GM12878 (cell line): ENCODE measurements around the gene IRF8. TPM values are rescaled to one million over a fixed set of nuclear protein-coding genes. Genes with fewer than 3 reads are reported as not detected.

Source experiments
- ATAC-seq: fragments of 200-7000 bp; cut with Tn5 transposase; 3 replicates; pipeline ENCODE4 v1.9.1; 2020; ENCODE audit warnings: mild to moderate bottlenecking, moderate library complexity
- BruUV-seq: library from RNA; stranded (reverse); fragments of 400-500 nt; replicated peaks from 2 replicates; lab custom pipeline; 2021; lab: Mats Ljungman, UMichigan
- CTCF ChIA-PET: fragments of 300-600 bp; sonication (Branson Sonifier 250); formaldehyde crosslinking; extraction: SDS; loops from one replicate; lab custom pipeline; 2021; ENCODE audit warnings: inconsistent platforms; lab: Yijun Ruan, JAX
- POLR2A ChIA-PET: fragments of 350-600 bp; formaldehyde crosslinking; extraction: SDS; loops from one replicate; lab custom pipeline; 2021; ENCODE audit warnings: inconsistent platforms; lab: Charles Lee
- RAD21 ChIA-PET: fragments of 300-600 bp; sonication (Branson Sonifier 250); formaldehyde crosslinking; loops from one replicate; lab custom pipeline; 2023; ENCODE audit warnings: antibody characterized with exemption; ENCODE audit not compliant: unreplicated experiment; lab: Charles Lee
- SMC1A ChIA-PET: fragments of 300-600 bp; sonication (Branson Sonifier 250); formaldehyde crosslinking; loops from one replicate; lab custom pipeline; 2023; ENCODE audit not compliant: unreplicated experiment, uncharacterized antibody; lab: Charles Lee
- DNase-seq: peaks from one replicate; pipeline ENCODE4 v3.0.0-alpha.2; 2011; ENCODE audit warnings: low read depth, low spot score
- FAIRE-seq: peaks from 3 replicates; lab custom pipeline; 2011; peaks lifted over from hg19 to GRCh38; lab: Jason Lieb, UNC
- H2AFZ ChIP-seq: 2 replicates; pipeline ENCODE4 v1.6.0; 2011; ENCODE audit warnings: low read depth, low read length, control low read depth; ENCODE audit not compliant: control insufficient read depth
- H3K27ac ChIP-seq: 2 replicates; pipeline ENCODE4 v1.5.1; 2011; ENCODE audit warnings: control low read depth; ENCODE audit not compliant: control insufficient read depth, insufficient read depth
- H3K27me3 ChIP-seq, 2 experiments: replicated peaks in 1 of 2; 2 replicates each; pipeline versions ENCODE4 v1.6.0 to v1.6.1; 2011; ENCODE audit warnings: low read length in 1 of 2; ENCODE audit not compliant: control insufficient read depth in 2 of 2, insufficient read depth in 2 of 2
- H3K36me3 ChIP-seq, 2 experiments: 2 replicates each; pipeline ENCODE4 v1.5.1; 2011; ENCODE audit warnings: low read length in 1 of 2; ENCODE audit not compliant: control insufficient read depth in 2 of 2, insufficient read depth in 2 of 2
- H3K4me1 ChIP-seq: 2 replicates; pipeline ENCODE4 v1.6.1; 2011; ENCODE audit warnings: mild to moderate bottlenecking, low read length, moderate library complexity, mixed read lengths; ENCODE audit not compliant: control insufficient read depth, insufficient read depth
- H3K4me2 ChIP-seq: 2 replicates; pipeline ENCODE4 v1.6.0; 2011; ENCODE audit warnings: control low read depth; ENCODE audit not compliant: control insufficient read depth, insufficient read depth
- H3K4me3 ChIP-seq: fragments of 200-600 bp; sonication (generic); 2 replicates; pipeline ENCODE4 v1.5.1; 2016
- H3K79me2 ChIP-seq: 2 replicates; pipeline ENCODE4 v1.6.0; 2011; ENCODE audit warnings: low read length; ENCODE audit not compliant: control insufficient read depth, insufficient read depth
- H3K9ac ChIP-seq: 2 replicates; pipeline ENCODE4 v1.8.0; 2011; ENCODE audit warnings: low read length, control low read depth, mixed read lengths; ENCODE audit not compliant: control insufficient read depth, insufficient read depth
- H3K9me3 ChIP-seq: replicated peaks from 3 replicates; pipeline ENCODE4 v1.5.1; 2011; ENCODE audit warnings: mild to moderate bottlenecking, low read length; ENCODE audit not compliant: control insufficient read depth, insufficient read depth
- H4K20me1 ChIP-seq: 2 replicates; pipeline ENCODE4 v1.6.0; 2011; ENCODE audit not compliant: control insufficient read depth, insufficient read depth
- FOXM1 ChIP-seq: IDR thresholded peaks from 2 replicates; pipeline ENCODE4 v1.6.1; 2012; ENCODE audit warnings: low read depth, mild to moderate bottlenecking, inconsistent platforms, low read length, moderate library complexity
- GABPA ChIP-seq: IDR thresholded peaks from 2 replicates; pipeline ENCODE4 v1.6.1; 2014; ENCODE audit warnings: antibody characterized with exemption, low read depth, mild to moderate bottlenecking, inconsistent platforms
- MYB ChIP-seq: fragments of 150-350 bp; IDR thresholded peaks from 2 replicates; pipeline ENCODE4 v1.6.1; 2014; ENCODE audit warnings: mild to moderate bottlenecking, low read depth, low read length, borderline replicate concordance
- NFXL1 ChIP-seq: fragments of 450-650 bp; IDR thresholded peaks from 2 replicates; pipeline ENCODE4 v1.6.1; 2017; ENCODE audit warnings: antibody characterized with exemption, mild to moderate bottlenecking, borderline replicate concordance
- NR2F1 ChIP-seq: fragments of 450-650 bp; conservative IDR thresholded peaks from 2 replicates; pipeline ENCODE4 v1.6.1; 2017; ENCODE audit warnings: mild to moderate bottlenecking
- PKNOX1 ChIP-seq: fragments of 450-650 bp; IDR thresholded peaks from 2 replicates; pipeline ENCODE4 v1.6.1; 2016; ENCODE audit warnings: mild to moderate bottlenecking
- RB1 ChIP-seq: fragments of 450-650 bp; formaldehyde crosslinking; IDR thresholded peaks from 2 replicates; pipeline ENCODE4 v1.6.1; 2017; ENCODE audit warnings: mild to moderate bottlenecking, borderline replicate concordance
- SMAD1 ChIP-seq: fragments of 450-650 bp; IDR thresholded peaks from 2 replicates; pipeline ENCODE4 v1.6.1; 2018; ENCODE audit warnings: mild to moderate bottlenecking, low read depth; ENCODE audit not compliant: partially characterized antibody
- SP1 ChIP-seq: IDR thresholded peaks from one replicate; pipeline ENCODE4 v1.6.1; 2011; ENCODE audit warnings: low read depth, low read length
- ZBTB11 ChIP-seq: fragments of 450-650 bp; formaldehyde crosslinking; IDR thresholded peaks from 2 replicates; pipeline ENCODE4 v1.5.0; 2022; ENCODE audit warnings: mild to moderate bottlenecking, missing genetic modification characterization
- WGBS: methylation state at CpG from one replicate; pipeline ENCODE4 v1.1.6; 2016; ENCODE audit warnings: low lambda C conversion rate; ENCODE audit not compliant: insufficient replicate concordance, insufficient coverage; ENCODE audit errors: missing lambda C conversion rate; 5-methylcytosine and 5-hydroxymethylcytosine counted together
- in situ Hi-C: fragments of 300-500 bp; cut with MboI; formaldehyde crosslinking; loops from 9 replicates; pipeline ENCODE4 v1.14.3; 2018; ENCODE audit warnings: mixed read lengths
- intact Hi-C: fragments of 100-400 bp; cut with micrococcal nuclease; formaldehyde crosslinking; loops from one replicate; pipeline ENCODE4 v1.14.2; 2022; ENCODE audit not compliant: unreplicated experiment
- polyA plus RNA-seq, 11 experiments: library from polyadenylated mRNA; depleted of rRNA in 4 of 11; unstranded in 6 of 11; stranded (reverse) in 5 of 11; fragments of >200 nt; fragmentation: Nextera tagmentation in 4 of 11; fragmentation: Illumina TruSeq in 1 of 11; extraction: Ambion mirVana in 4 of 11; extraction: Trizol in 1 of 11; gene quantifications; 1 replicate in 1 of 11; 2 replicates in 10 of 11; pipeline versions ENCODE4 v1.2.1 to v1.2.3, GENCODE V29; 2011 to 2016; ENCODE audit warnings: inconsistent platforms in 2 of 11, missing spikeins in 2 of 11, low read depth in 1 of 11
- total RNA-seq, 4 experiments: library from RNA; depleted of rRNA in 3 of 4; stranded (reverse); fragments of >200 nt in 3 of 4; fragmentation: Illumina TruSeq in 1 of 4; extraction: Trizol in 1 of 4; gene quantifications; 2 replicates each; pipeline versions ENCODE4 v1.2.1 to v1.2.3, GENCODE V29; 2013 to 2021
- TF ChIP-seq, protein P1 (sequence below): fragments of 450-650 bp; IDR thresholded peaks from 2 replicates; pipeline ENCODE4 v1.6.1; 2016; ENCODE audit warnings: mild to moderate bottlenecking, moderate library complexity, borderline replicate concordance
- TF ChIP-seq, protein P2 (sequence below): IDR thresholded peaks from 2 replicates; pipeline ENCODE4 v1.6.1; 2012; ENCODE audit warnings: low read depth, low read length, improper control_type of control experiment

IRF8 gene
- total and polyA plus RNA-seq, 10 of the 15 experiments (the other 5 are each of a cell fraction or from before 2014, with no cell fraction given): 17.1 to 237 (median 172) TPM

DNA sequence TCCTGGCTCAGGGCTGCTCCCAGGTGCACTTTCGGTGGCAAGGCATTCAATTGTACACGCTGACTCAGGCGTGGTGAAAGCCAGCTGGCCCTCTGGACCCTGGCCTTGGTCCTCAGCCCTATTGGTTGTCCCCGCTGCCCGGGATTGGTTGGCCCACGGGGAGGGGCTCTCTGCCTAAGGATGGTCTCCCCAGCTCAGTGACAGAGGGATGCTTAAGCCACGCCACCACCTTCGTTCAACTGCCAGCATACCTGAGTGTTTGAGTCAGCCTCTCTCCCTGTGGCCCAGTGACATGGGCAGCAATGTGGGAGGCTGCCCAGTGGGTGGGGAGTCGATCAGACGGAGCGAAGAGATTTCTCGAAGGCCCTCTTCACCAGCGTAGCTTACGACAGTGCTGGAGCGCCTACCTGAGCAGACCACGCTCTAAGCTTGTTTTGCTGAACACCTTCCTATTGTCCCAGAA is 30.3 kb downstream of the IRF8 start (continued):
- no peak for TF ChIP-seq ZBTB11 (CRISPR knock-in tag)
- no peak for TF ChIP-seq NR2F1

GRCh38 chr16:85930301-85930700 is 31.3 kb downstream of the IRF8 start:
- H3K4me3 ChIP-seq: no peak overlapping the region
- no peaks in the 10 kb centered on the region for H3K27me3 ChIP-seq
- H2AFZ ChIP-seq: no peak overlapping the region
- ChIA-PET POLR2A (interaction anchor here (0.6 kb wide), 1 partner anchor 78 kb away, joined by 4 read pairs; no protein-coding TSS in a partner anchor), CTCF (interaction anchor here (1.1 to 2.0 kb wide), 4 partner anchors 14 to 111 kb away, joined by 4 to 7 read pairs (median 5); no protein-coding TSS in a partner anchor), RAD21 (interaction anchor here (0.6 kb wide), 1 partner anchor 109 kb away, joined by 3 read pairs; no protein-coding TSS in a partner anchor), SMC1A (interaction anchor here (0.9 to 2.0 kb wide), 5 partner anchors 18 to 57 kb away, joined by 3 to 5 read pairs (median 3); no protein-coding TSS in a partner anchor)
- no TSS peak for BruUV-seq
- ATAC-seq (no peak), DNase-seq (no peak), FAIRE-seq (no peak)
- intact Hi-C loops (no loop called here), in situ Hi-C loops (no loop called here)
- no peak overlapping the region for H3K9ac ChIP-seq
- 86% methylated on average over 15 of the region's 15 CpGs for WGBS
- no peaks in the 10 kb centered on the region for H3K36me3 ChIP-seq
- no peaks in the 10 kb centered on the region for H3K9me3 ChIP-seq
- no peaks in the 10 kb centered on the region for H4K20me1 ChIP-seq
- no peaks in the 10 kb centered on the region for H3K79me2 ChIP-seq
- H3K4me1 ChIP-seq: peaks cover 25% of the 10 kb centered on the region
- H3K27ac ChIP-seq: no peak overlapping the region
- no peak overlapping the region for H3K4me2 ChIP-seq
- TF ChIP-seq, protein P1, sequence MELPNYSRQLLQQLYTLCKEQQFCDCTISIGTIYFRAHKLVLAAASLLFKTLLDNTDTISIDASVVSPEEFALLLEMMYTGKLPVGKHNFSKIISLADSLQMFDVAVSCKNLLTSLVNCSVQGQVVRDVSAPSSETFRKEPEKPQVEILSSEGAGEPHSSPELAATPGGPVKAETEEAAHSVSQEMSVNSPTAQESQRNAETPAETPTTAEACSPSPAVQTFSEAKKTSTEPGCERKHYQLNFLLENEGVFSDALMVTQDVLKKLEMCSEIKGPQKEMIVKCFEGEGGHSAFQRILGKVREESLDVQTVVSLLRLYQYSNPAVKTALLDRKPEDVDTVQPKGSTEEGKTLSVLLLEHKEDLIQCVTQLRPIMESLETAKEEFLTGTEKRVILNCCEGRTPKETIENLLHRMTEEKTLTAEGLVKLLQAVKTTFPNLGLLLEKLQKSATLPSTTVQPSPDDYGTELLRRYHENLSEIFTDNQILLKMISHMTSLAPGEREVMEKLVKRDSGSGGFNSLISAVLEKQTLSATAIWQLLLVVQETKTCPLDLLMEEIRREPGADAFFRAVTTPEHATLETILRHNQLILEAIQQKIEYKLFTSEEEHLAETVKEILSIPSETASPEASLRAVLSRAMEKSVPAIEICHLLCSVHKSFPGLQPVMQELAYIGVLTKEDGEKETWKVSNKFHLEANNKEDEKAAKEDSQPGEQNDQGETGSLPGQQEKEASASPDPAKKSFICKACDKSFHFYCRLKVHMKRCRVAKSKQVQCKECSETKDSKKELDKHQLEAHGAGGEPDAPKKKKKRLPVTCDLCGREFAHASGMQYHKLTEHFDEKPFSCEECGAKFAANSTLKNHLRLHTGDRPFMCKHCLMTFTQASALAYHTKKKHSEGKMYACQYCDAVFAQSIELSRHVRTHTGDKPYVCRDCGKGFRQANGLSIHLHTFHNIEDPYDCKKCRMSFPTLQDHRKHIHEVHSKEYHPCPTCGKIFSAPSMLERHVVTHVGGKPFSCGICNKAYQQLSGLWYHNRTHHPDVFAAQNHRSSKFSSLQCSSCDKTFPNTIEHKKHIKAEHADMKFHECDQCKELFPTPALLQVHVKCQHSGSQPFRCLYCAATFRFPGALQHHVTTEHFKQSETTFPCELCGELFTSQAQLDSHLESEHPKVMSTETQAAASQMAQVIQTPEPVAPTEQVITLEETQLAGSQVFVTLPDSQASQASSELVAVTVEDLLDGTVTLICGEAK: no peak
- TF ChIP-seq MYB (no peak), SMAD1 (no peak), PKNOX1 (no peak), RB1 (no peak), FOXM1 (no peak), NFXL1 (no peak), SP1 (no peak), GABPA (no peak)
- TF ChIP-seq, protein P2, sequence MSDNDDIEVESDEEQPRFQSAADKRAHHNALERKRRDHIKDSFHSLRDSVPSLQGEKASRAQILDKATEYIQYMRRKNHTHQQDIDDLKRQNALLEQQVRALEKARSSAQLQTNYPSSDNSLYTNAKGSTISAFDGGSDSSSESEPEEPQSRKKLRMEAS: no peak
